HEK293 (cell line): ENCODE results near the gene GINS1.
A peak's percentile ranks its signal among the peaks of the same experiment; 100 is the strongest.

Experiments
- FEZF1 ChIP-seq: fragments of 450-650 bp; formaldehyde crosslinking; IDR thresholded peaks from 2 replicates; pipeline ENCODE4 v1.5.1; 2016; ENCODE audit warnings: missing biosample characterization, missing genetic modification characterization
- KLF10 ChIP-seq: fragments of 450-650 bp; IDR thresholded peaks from 2 replicates; pipeline ENCODE4 v1.5.1; 2018; ENCODE audit warnings: missing biosample characterization, mild to moderate bottlenecking, missing genetic modification characterization
- MZF1 ChIP-seq: fragments of 450-650 bp; formaldehyde crosslinking; IDR thresholded peaks from 2 replicates; pipeline ENCODE4 v1.5.1; 2017; ENCODE audit warnings: missing biosample characterization, missing genetic modification characterization, borderline replicate concordance
- YY1 ChIP-seq: fragments of 450-650 bp; formaldehyde crosslinking; IDR thresholded peaks from 2 replicates; pipeline ENCODE4 v1.5.1; 2018; ENCODE audit warnings: missing biosample characterization, missing genetic modification characterization
- YY2 ChIP-seq: fragments of 450-650 bp; formaldehyde crosslinking; IDR thresholded peaks from 2 replicates; pipeline ENCODE4 v1.5.1; 2016; ENCODE audit warnings: missing biosample characterization, missing genetic modification characterization
- ZBTB44 ChIP-seq: fragments of 450-650 bp; IDR thresholded peaks from 2 replicates; pipeline ENCODE4 v1.5.1; 2018; ENCODE audit warnings: missing biosample characterization, mild to moderate bottlenecking, missing genetic modification characterization
- ZBTB48 ChIP-seq: fragments of 450-650 bp; formaldehyde crosslinking; IDR thresholded peaks from 2 replicates; pipeline ENCODE4 v1.5.1; 2016; ENCODE audit warnings: missing biosample characterization, missing genetic modification characterization
- ZEB2 ChIP-seq: fragments of 450-650 bp; formaldehyde crosslinking; IDR thresholded peaks from 2 replicates; pipeline ENCODE4 v1.5.1; 2016; ENCODE audit warnings: missing biosample characterization, missing genetic modification characterization
- ZNF112 ChIP-seq: fragments of 450-650 bp; formaldehyde crosslinking; IDR thresholded peaks from 2 replicates; pipeline ENCODE4 v1.5.0; 2017; ENCODE audit warnings: missing biosample characterization, missing genetic modification characterization
- ZNF138 ChIP-seq: fragments of 450-650 bp; formaldehyde crosslinking; IDR thresholded peaks from 2 replicates; pipeline ENCODE4 v1.5.1; 2016; ENCODE audit warnings: missing biosample characterization, missing genetic modification characterization, borderline replicate concordance
- ZNF157 ChIP-seq: fragments of 450-650 bp; formaldehyde crosslinking; IDR thresholded peaks from 2 replicates; pipeline ENCODE4 v1.5.1; 2016; ENCODE audit warnings: missing biosample characterization, missing genetic modification characterization
- ZNF19 ChIP-seq: fragments of 450-650 bp; formaldehyde crosslinking; IDR thresholded peaks from 2 replicates; pipeline ENCODE4; 2016; ENCODE audit warnings: missing biosample characterization, missing genetic modification characterization, low read depth
- ZNF2 ChIP-seq: fragments of 450-650 bp; formaldehyde crosslinking; IDR thresholded peaks from 2 replicates; pipeline ENCODE4 v1.5.1; 2016; ENCODE audit warnings: missing biosample characterization, missing genetic modification characterization
- ZNF211 ChIP-seq: fragments of 450-650 bp; formaldehyde crosslinking; IDR thresholded peaks from 2 replicates; pipeline ENCODE4 v1.5.1; 2016; ENCODE audit warnings: low read depth, missing biosample characterization, missing genetic modification characterization
- ZNF214 ChIP-seq: fragments of 450-650 bp; formaldehyde crosslinking; IDR thresholded peaks from 2 replicates; pipeline ENCODE4 v1.5.1; 2017; ENCODE audit warnings: missing biosample characterization, mild to moderate bottlenecking, missing genetic modification characterization, borderline replicate concordance
- ZNF302 ChIP-seq: fragments of 450-650 bp; formaldehyde crosslinking; IDR thresholded peaks from 2 replicates; pipeline ENCODE4 v1.5.1; 2016; ENCODE audit warnings: missing biosample characterization, missing genetic modification characterization, low read depth
- ZNF324 ChIP-seq: fragments of 450-650 bp; formaldehyde crosslinking; IDR thresholded peaks from 2 replicates; pipeline ENCODE4 v1.5.1; 2016; ENCODE audit warnings: missing biosample characterization, missing genetic modification characterization
- ZNF335 ChIP-seq: fragments of 450-650 bp; formaldehyde crosslinking; conservative IDR thresholded peaks from 2 replicates; pipeline ENCODE4 v1.5.1; 2016; ENCODE audit warnings: missing biosample characterization, missing genetic modification characterization
- ZNF354C ChIP-seq: fragments of 450-650 bp; formaldehyde crosslinking; IDR thresholded peaks from 2 replicates; pipeline ENCODE4 v1.5.1; 2016; ENCODE audit warnings: missing biosample characterization, missing genetic modification characterization, low read depth, borderline replicate concordance
- ZNF366 ChIP-seq: fragments of 450-650 bp; formaldehyde crosslinking; conservative IDR thresholded peaks from 2 replicates; pipeline ENCODE4 v1.5.1; 2016; ENCODE audit warnings: missing biosample characterization, missing genetic modification characterization
- ZNF394 ChIP-seq: fragments of 450-650 bp; formaldehyde crosslinking; IDR thresholded peaks from 2 replicates; pipeline ENCODE4 v1.5.1; 2016; ENCODE audit warnings: missing biosample characterization, missing genetic modification characterization, mild to moderate bottlenecking, moderate library complexity, borderline replicate concordance
- ZNF48 ChIP-seq: fragments of 450-650 bp; formaldehyde crosslinking; IDR thresholded peaks from 2 replicates; pipeline ENCODE4 v1.5.1; 2016; ENCODE audit warnings: missing biosample characterization, missing genetic modification characterization
- ZNF530 ChIP-seq: fragments of 450-650 bp; formaldehyde crosslinking; IDR thresholded peaks from 2 replicates; pipeline ENCODE4 v1.5.1; 2016; ENCODE audit warnings: low read depth, missing biosample characterization, missing genetic modification characterization
- ZNF623 ChIP-seq: fragments of 450-650 bp; formaldehyde crosslinking; IDR thresholded peaks from 2 replicates; pipeline ENCODE4 v1.5.1; 2016; ENCODE audit warnings: missing biosample characterization, missing genetic modification characterization
- ZNF658 ChIP-seq: fragments of 450-650 bp; formaldehyde crosslinking; IDR thresholded peaks from 2 replicates; pipeline ENCODE4; 2016; ENCODE audit warnings: missing biosample characterization, missing genetic modification characterization
- ZNF692 ChIP-seq: fragments of 450-650 bp; formaldehyde crosslinking; IDR thresholded peaks from 2 replicates; pipeline ENCODE4 v1.5.1; 2016; ENCODE audit warnings: missing biosample characterization, missing genetic modification characterization
- ZNF76 ChIP-seq: fragments of 450-650 bp; formaldehyde crosslinking; IDR thresholded peaks from 2 replicates; pipeline ENCODE4; 2016; ENCODE audit warnings: low read depth, missing biosample characterization, missing genetic modification characterization, borderline replicate concordance
- ZNF768 ChIP-seq: fragments of 450-650 bp; formaldehyde crosslinking; IDR thresholded peaks from 2 replicates; pipeline ENCODE4 v1.5.1; 2018; ENCODE audit warnings: missing biosample characterization, mild to moderate bottlenecking, missing genetic modification characterization
- ZNF785 ChIP-seq: fragments of 450-650 bp; formaldehyde crosslinking; IDR thresholded peaks from 2 replicates; pipeline ENCODE4 v1.5.1; 2016; ENCODE audit warnings: missing biosample characterization, missing genetic modification characterization
- ZNF791 ChIP-seq: fragments of 450-650 bp; formaldehyde crosslinking; IDR thresholded peaks from 2 replicates; pipeline ENCODE4 v1.5.1; 2016; ENCODE audit warnings: missing biosample characterization, missing genetic modification characterization
- ZNF830 ChIP-seq: fragments of 450-650 bp; IDR thresholded peaks from 2 replicates; pipeline ENCODE4 v1.5.0; 2018; ENCODE audit warnings: missing biosample characterization, missing genetic modification characterization, low read depth, mild to moderate bottlenecking, moderate library complexity
- TF ChIP-seq, protein P1 (sequence below): fragments of 450-650 bp; formaldehyde crosslinking; IDR thresholded peaks from 2 replicates; pipeline ENCODE4 v1.5.1; 2016; ENCODE audit warnings: missing biosample characterization, missing genetic modification characterization
- TF ChIP-seq, protein P2 (sequence below): fragments of 450-650 bp; formaldehyde crosslinking; IDR thresholded peaks from 2 replicates; pipeline ENCODE4 v1.5.1; 2016; ENCODE audit warnings: missing biosample characterization, missing genetic modification characterization
- TF ChIP-seq, protein P3 (sequence below): fragments of 450-650 bp; formaldehyde crosslinking; IDR thresholded peaks from 2 replicates; pipeline ENCODE4 v1.5.1; 2016; ENCODE audit warnings: missing biosample characterization, missing genetic modification characterization

GINS1 gene

GRCh38 chr20:25390538-25391528 is 16.6 kb upstream of the GINS1 start, which contains the start of gene ABHD12 (continued):
- TF ChIP-seq ZNF830 (tag by site-specific recombination) (no peak), ZNF768 (tag by site-specific recombination) (no peak), ZNF530 (tag by site-specific recombination) (no peak), YY2 (tag by site-specific recombination) (0 out of 2 replicates have a peak, but pooled peaks have one; percentile 39), ZNF48 (tag by site-specific recombination) (no peak), ZNF138 (no peak), ZNF791 (tag by site-specific recombination) (no peak), ZBTB48 (tag by site-specific recombination) (no peak), ZNF19 (tag by site-specific recombination) (no peak), ZNF324 (no peak), ZNF2 (tag by site-specific recombination) (no peak), ZNF157 (tag by site-specific recombination) (no peak), ZNF785 (tag by site-specific recombination) (no peak), ZNF112 (tag by site-specific recombination) (no peak), ZEB2 (peak; percentile 76), ZNF394 (tag by site-specific recombination) (no peak), KLF10 (tag by site-specific recombination) (peak; percentile 68; the same call in 1 of the 2 replicates), ZNF366 (tag by site-specific recombination) (no peak), MZF1 (tag by site-specific recombination) (no peak), YY1 (peak; percentile 72; the same call in 1 of the 2 replicates), ZNF354C (tag by site-specific recombination) (no peak), ZNF214 (tag by site-specific recombination) (no peak), ZNF692 (tag by site-specific recombination) (peak; percentile 43; the same call in 1 of the 2 replicates), ZNF302 (tag by site-specific recombination) (no peak), ZNF76 (tag by site-specific recombination) (peak; percentile 61; the same call in 1 of the 2 replicates), FEZF1 (tag by site-specific recombination) (no peak), ZNF335 (tag by site-specific recombination) (peak; percentile 60), ZNF623 (no peak), ZBTB44 (tag by site-specific recombination) (peak; percentile 89), ZNF211 (no peak), ZNF658 (tag by site-specific recombination) (no peak)
- TF ChIP-seq, protein P1, sequence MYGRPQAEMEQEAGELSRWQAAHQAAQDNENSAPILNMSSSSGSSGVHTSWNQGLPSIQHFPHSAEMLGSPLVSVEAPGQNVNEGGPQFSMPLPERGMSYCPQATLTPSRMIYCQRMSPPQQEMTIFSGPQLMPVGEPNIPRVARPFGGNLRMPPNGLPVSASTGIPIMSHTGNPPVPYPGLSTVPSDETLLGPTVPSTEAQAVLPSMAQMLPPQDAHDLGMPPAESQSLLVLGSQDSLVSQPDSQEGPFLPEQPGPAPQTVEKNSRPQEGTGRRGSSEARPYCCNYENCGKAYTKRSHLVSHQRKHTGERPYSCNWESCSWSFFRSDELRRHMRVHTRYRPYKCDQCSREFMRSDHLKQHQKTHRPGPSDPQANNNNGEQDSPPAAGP: peak; percentile 34; the same call in 1 of the 2 replicates
- TF ChIP-seq, protein P2, sequence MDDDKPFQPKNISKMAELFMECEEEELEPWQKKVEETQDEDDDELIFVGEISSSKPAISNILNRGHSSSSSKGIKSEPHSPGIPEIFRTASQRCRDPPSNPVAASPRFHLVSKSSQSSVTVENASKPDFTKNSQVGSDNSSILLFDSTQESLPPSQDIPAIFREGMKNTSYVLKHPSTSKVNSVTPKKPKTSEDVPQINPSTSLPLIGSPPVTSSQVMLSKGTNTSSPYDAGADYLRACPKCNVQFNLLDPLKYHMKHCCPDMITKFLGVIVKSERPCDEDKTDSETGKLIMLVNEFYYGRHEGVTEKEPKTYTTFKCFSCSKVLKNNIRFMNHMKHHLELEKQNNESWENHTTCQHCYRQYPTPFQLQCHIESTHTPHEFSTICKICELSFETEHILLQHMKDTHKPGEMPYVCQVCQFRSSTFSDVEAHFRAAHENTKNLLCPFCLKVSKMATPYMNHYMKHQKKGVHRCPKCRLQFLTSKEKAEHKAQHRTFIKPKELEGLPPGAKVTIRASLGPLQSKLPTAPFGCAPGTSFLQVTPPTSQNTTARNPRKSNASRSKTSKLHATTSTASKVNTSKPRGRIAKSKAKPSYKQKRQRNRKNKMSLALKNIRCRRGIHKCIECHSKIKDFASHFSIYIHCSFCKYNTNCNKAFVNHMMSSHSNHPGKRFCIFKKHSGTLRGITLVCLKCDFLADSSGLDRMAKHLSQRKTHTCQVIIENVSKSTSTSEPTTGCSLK (tag by site-specific recombination): no peak
- TF ChIP-seq, protein P3, sequence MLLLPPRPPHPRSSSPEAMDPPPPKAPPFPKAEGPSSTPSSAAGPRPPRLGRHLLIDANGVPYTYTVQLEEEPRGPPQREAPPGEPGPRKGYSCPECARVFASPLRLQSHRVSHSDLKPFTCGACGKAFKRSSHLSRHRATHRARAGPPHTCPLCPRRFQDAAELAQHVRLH (tag by site-specific recombination): no peak
